H1 (cell line): ENCODE measurements around the gene CNGA1. TPM values are rescaled to one million over a fixed set of nuclear protein-coding genes. Genes with fewer than 3 reads are reported as not detected.

Source experiments
- CTCF ChIA-PET: fragments of 300-600 bp; sonication (Branson Sonifier 250); formaldehyde crosslinking; loops from one replicate; lab custom pipeline; 2021; ENCODE audit not compliant: partially characterized antibody; lab: Charles Lee
- POLR2A ChIA-PET: fragments of 300-600 bp; sonication (Branson Sonifier 250); formaldehyde crosslinking; loops from one replicate; lab custom pipeline; 2021; ENCODE audit warnings: inconsistent platforms; ENCODE audit not compliant: partially characterized antibody; lab: Charles Lee
- DNase-seq, 2 experiments: peaks; one replicate each; pipeline versions ENCODE4 v3.0.0 to v3.0.0-alpha.2; 2010 to 2022; ENCODE audit warnings: low spot score in 2 of 2, low read depth in 1 of 2, mixed read lengths in 1 of 2
- FAIRE-seq: peaks from 2 replicates; lab custom pipeline; 2011; peaks lifted over from hg19 to GRCh38; lab: Jason Lieb, UNC
- H2AFZ ChIP-seq: 2 replicates; pipeline ENCODE4 v1.8.1; 2012; ENCODE audit warnings: low read length, inconsistent platforms
- H2AK5ac ChIP-seq: 2 replicates; pipeline ENCODE4 v1.6.1; 2013; ENCODE audit warnings: low read depth, low read length
- H2BK120ac ChIP-seq: replicated peaks from 2 replicates; pipeline ENCODE3; 2013; ENCODE audit warnings: low read depth, low read length, inconsistent platforms
- H2BK12ac ChIP-seq: 2 replicates; pipeline ENCODE4 v1.6.1; 2013; ENCODE audit warnings: low read depth, low read length
- H2BK15ac ChIP-seq: 2 replicates; pipeline ENCODE4 v1.6.1; 2013; ENCODE audit warnings: low read length
- H2BK20ac ChIP-seq: 2 replicates; pipeline ENCODE4 v1.6.1; 2013; ENCODE audit warnings: low read length
- H2BK5ac ChIP-seq: 2 replicates; pipeline ENCODE4 v1.6.1; 2013; ENCODE audit warnings: low read depth, low read length
- H3K14ac ChIP-seq: 2 replicates; pipeline ENCODE4 v1.6.1; 2013; ENCODE audit warnings: inconsistent platforms; ENCODE audit not compliant: insufficient read length
- H3K18ac ChIP-seq: 2 replicates; pipeline ENCODE4 v1.6.1; 2013; ENCODE audit warnings: low read length; ENCODE audit errors: extremely low read depth
- H3K23ac ChIP-seq: 2 replicates; pipeline ENCODE4 v1.6.1; 2013; ENCODE audit warnings: inconsistent platforms; ENCODE audit not compliant: insufficient read length
- H3K23me2 ChIP-seq: 2 replicates; pipeline ENCODE4 v1.6.1; 2013; ENCODE audit warnings: low read depth, low read length
- H3K27ac ChIP-seq: 2 replicates; pipeline ENCODE4 v1.6.1; 2011; ENCODE audit warnings: low read depth, low read length, inconsistent platforms
- H3K27me3 ChIP-seq, 4 experiments: replicated peaks in 1 of 4; 1 replicate in 1 of 4; 2 replicates in 3 of 4; pipeline versions ENCODE4 v1.6.1 to v1.8.1; 2011 to 2013; ENCODE audit warnings: low read length in 3 of 4, mild to moderate bottlenecking in 3 of 4, inconsistent platforms in 2 of 4, mixed read lengths in 2 of 4, moderate library complexity in 1 of 4; ENCODE audit not compliant: control insufficient read depth in 3 of 4, insufficient read depth in 3 of 4; ENCODE audit errors: extremely low read depth in 1 of 4
- H3K36me3 ChIP-seq, 4 experiments: 2 replicates each; pipeline versions ENCODE4 v1.6.1 to v1.8.1; 2011 to 2013; ENCODE audit warnings: mild to moderate bottlenecking in 4 of 4, low read length in 3 of 4, moderate library complexity in 2 of 4, control low read depth in 1 of 4, inconsistent platforms in 1 of 4; ENCODE audit not compliant: insufficient read depth in 4 of 4, control insufficient read depth in 2 of 4
- H3K4ac ChIP-seq: replicated peaks from 2 replicates; pipeline ENCODE3; 2013; ENCODE audit warnings: low read length, low read depth, mixed read lengths, inconsistent platforms; ENCODE audit not compliant: insufficient read length
- H3K4me1 ChIP-seq, 4 experiments: replicated peaks in 1 of 4; 1 replicate in 1 of 4; 2 replicates in 3 of 4; pipeline versions ENCODE4 v1.6.1 to v1.8.1; 2011 to 2013; ENCODE audit warnings: low read length in 3 of 4, inconsistent platforms in 2 of 4, mixed read lengths in 1 of 4; ENCODE audit not compliant: insufficient read depth in 4 of 4, control insufficient read depth in 3 of 4
- H3K4me2 ChIP-seq, 2 experiments: 2 replicates each; pipeline versions ENCODE4 v1.6.1 to v1.8.1; 2011 to 2013; ENCODE audit warnings: low read depth in 2 of 2, low read length in 2 of 2, control low read depth in 1 of 2, inconsistent platforms in 1 of 2, mild to moderate bottlenecking in 1 of 2; ENCODE audit not compliant: insufficient read depth in 1 of 2
- H3K4me3 ChIP-seq, 4 experiments: fragments of 200-600, 300-600 bp in 1 of 4; sonication (generic), shearing (Covaris generic), sonication (Bioruptor Twin) in 1 of 4; 2 replicates each; pipeline versions ENCODE4 v1.5.1 to v1.8.1; 2011 to 2016; ENCODE audit warnings: low read length in 4 of 4, low read depth in 3 of 4, control low read depth in 2 of 4, inconsistent platforms in 2 of 4, mild to moderate bottlenecking in 2 of 4, mixed read lengths in 1 of 4, moderate library complexity in 1 of 4; ENCODE audit not compliant: insufficient read depth in 2 of 4; ENCODE audit errors: extremely low read depth in 1 of 4
- H3K56ac ChIP-seq: replicated peaks from 2 replicates; pipeline ENCODE3; 2013; ENCODE audit warnings: low read depth, mild to moderate bottlenecking, mixed read lengths, low read length, inconsistent platforms; ENCODE audit not compliant: insufficient read length
- H3K79me1 ChIP-seq: 2 replicates; pipeline ENCODE4 v1.6.1; 2013; ENCODE audit warnings: low read depth, low read length, control low read depth
- H3K79me2 ChIP-seq, 2 experiments: 2 replicates each; pipeline versions ENCODE4 v1.6.1 to v1.8.1; 2012 to 2013; ENCODE audit warnings: low read length in 2 of 2, mild to moderate bottlenecking in 2 of 2, inconsistent platforms in 1 of 2; ENCODE audit not compliant: insufficient read depth in 2 of 2, control insufficient read depth in 1 of 2
- H3K9ac ChIP-seq, 4 experiments: replicated peaks in 1 of 4; 1 replicate in 1 of 4; 2 replicates in 3 of 4; pipeline versions ENCODE4 v1.6.1 to v1.8.1; 2011 to 2013; ENCODE audit warnings: low read depth in 3 of 4, low read length in 3 of 4, control low read depth in 2 of 4, mild to moderate bottlenecking in 2 of 4, moderate library complexity in 2 of 4, inconsistent platforms in 1 of 4; ENCODE audit errors: extremely low read depth in 1 of 4
- H3K9me3 ChIP-seq, 2 experiments: 2 replicates each; pipeline versions ENCODE4 v1.6.1 to v1.8.1; 2012 to 2013; ENCODE audit warnings: mild to moderate bottlenecking in 2 of 2, moderate library complexity in 2 of 2, control low read depth in 1 of 2, inconsistent platforms in 1 of 2, low read depth in 1 of 2, low read length in 1 of 2, mixed read lengths in 1 of 2; ENCODE audit not compliant: insufficient read depth in 2 of 2
- H4K20me1 ChIP-seq, 2 experiments: replicated peaks in 1 of 2; 2 replicates each; pipeline versions ENCODE3 to v1.8.1; 2011 to 2013; ENCODE audit warnings: inconsistent platforms in 2 of 2, low read length in 2 of 2, mild to moderate bottlenecking in 1 of 2; ENCODE audit not compliant: insufficient read depth in 2 of 2, control insufficient read depth in 1 of 2
- H4K5ac ChIP-seq: 2 replicates; pipeline ENCODE4 v1.6.1; 2013; ENCODE audit warnings: low read length, low read depth, mixed read lengths, inconsistent platforms; ENCODE audit not compliant: insufficient read length
- H4K8ac ChIP-seq: 2 replicates; pipeline ENCODE4 v1.8.0; 2013; ENCODE audit warnings: mild to moderate bottlenecking, moderate library complexity, low read length, inconsistent platforms; ENCODE audit not compliant: insufficient read depth; ENCODE audit errors: extremely low read depth
- H4K91ac ChIP-seq: replicated peaks from 2 replicates; pipeline ENCODE3; 2013; ENCODE audit warnings: low read length, mixed read lengths, inconsistent platforms; ENCODE audit not compliant: insufficient read length
- CHD1 ChIP-seq: IDR thresholded peaks from 2 replicates; pipeline ENCODE4 v1.6.1; 2012; ENCODE audit warnings: low read depth, low read length, improper control_type of control experiment
- CTCF ChIP-seq, 3 experiments: IDR thresholded peaks; 1 replicate in 2 of 3; 2 replicates in 1 of 3; pipeline versions ENCODE4 v1.5.1 to v1.6.1; 2011; ENCODE audit warnings: low read length in 3 of 3, mild to moderate bottlenecking in 3 of 3, inconsistent platforms in 2 of 3, low read depth in 1 of 3, moderate library complexity in 1 of 3; ENCODE audit not compliant: insufficient read depth in 1 of 3; ENCODE audit errors: control extremely low read depth in 1 of 3
- FOSL1 ChIP-seq: IDR thresholded peaks from 2 replicates; pipeline ENCODE4 v1.6.1; 2011; ENCODE audit warnings: mild to moderate bottlenecking, low read depth, low read length, moderate library complexity; ENCODE audit not compliant: insufficient read depth
- KDM5A ChIP-seq: fragments of 200-600 bp; IDR thresholded peaks from 2 replicates; pipeline ENCODE4 v1.7.1; 2012; ENCODE audit warnings: mild to moderate bottlenecking, low read length, inconsistent platforms, mixed read lengths
- RAD21 ChIP-seq, 2 experiments: IDR thresholded peaks in 1 of 2; conservative IDR thresholded peaks in 1 of 2; 2 replicates each; pipeline ENCODE4 v1.6.1; 2011; ENCODE audit warnings: low read depth in 2 of 2, low read length in 2 of 2, improper control_type of control experiment in 1 of 2, inconsistent platforms in 1 of 2, mild to moderate bottlenecking in 1 of 2, moderate library complexity in 1 of 2
- SP2 ChIP-seq: IDR thresholded peaks from 2 replicates; pipeline ENCODE4 v1.6.1; 2012; ENCODE audit warnings: mild to moderate bottlenecking, low read length, inconsistent platforms
- TCF12 ChIP-seq: IDR thresholded peaks from 2 replicates; pipeline ENCODE4 v1.6.1; 2011; ENCODE audit warnings: low read depth, mild to moderate bottlenecking, low read length
- USF2 ChIP-seq: IDR thresholded peaks from 2 replicates; pipeline ENCODE4 v1.6.1; 2011; ENCODE audit warnings: low read length, improper control_type of control experiment
- ZNF274 ChIP-seq: IDR thresholded peaks from 2 replicates; pipeline ENCODE4 v1.7.0; 2012; ENCODE audit warnings: low read length, borderline replicate concordance; ENCODE audit errors: extremely low read depth
- WGBS, 2 experiments: shearing (Covaris generic) in 1 of 2; methylation state at CpG; one replicate each; pipeline versions ENCODE4 v1.1.6 to v1.1.7; 2013 to 2015; ENCODE audit warnings: low lambda C conversion rate in 2 of 2, mixed read lengths in 2 of 2, inconsistent platforms in 1 of 2, low coverage in 1 of 2, missing lambda C conversion rate in 1 of 2; ENCODE audit not compliant: insufficient replicate concordance in 2 of 2, insufficient coverage in 1 of 2, insufficient read length in 1 of 2; ENCODE audit errors: extremely low coverage in 1 of 2, missing lambda C conversion rate in 1 of 2; 5-methylcytosine and 5-hydroxymethylcytosine counted together
- polyA plus RNA-seq, 7 experiments: library from polyadenylated mRNA; depleted of rRNA in 3 of 7; stranded (reverse) in 5 of 7; unstranded in 2 of 7; fragments of >200 nt in 5 of 7; fragments of 200-250 nt in 2 of 7; gene quantifications; 1 replicate in 5 of 7; 2 replicates in 1 of 7; 4 replicates in 1 of 7; pipeline versions ENCODE4 v1.2.1 to v1.2.3, GENCODE V29; 2011 to 2013; ENCODE audit warnings: missing spikeins in 2 of 7, mixed read lengths in 2 of 7
- total RNA-seq: library from RNA; stranded (reverse); fragmentation: NEBNext Ultra II Directional; extraction: Animal tissue kit (Norgen Biotek cat#: 25700); gene quantifications from 2 replicates; pipeline ENCODE4 v1.2.1, GENCODE V29; 2021

Gene CNGA1
- total and polyA plus RNA-seq, 2 of the 8 experiments (the other 6 are each of a cell fraction or from before 2014, with no cell fraction given) = 0.17 to 0.54 TPM

GRCh38 chr4:48038666-48039065 is 22.2 kb upstream of the CNGA1 start:
- WGBS, 2 experiments = 45% methylated on average over 2 of the region's 2 CpGs; no CpG with 5 or more reads in 1 of the 2 experiments
- peaks cover 0 to 3% (median 0%) of the 10 kb centered on the region in 4 experiments; a peak in 1 of 8 replicates for H3K36me3 ChIP-seq
- no peaks in the 10 kb centered on the region for H3K79me2 ChIP-seq
- no peak overlapping the region for H3K9ac ChIP-seq
- no peak overlapping the region for H3K14ac ChIP-seq
- H2BK12ac ChIP-seq = no peak overlapping the region
- no peak overlapping the region for H3K23ac ChIP-seq
- no peak overlapping the region for H2AK5ac ChIP-seq
- TF ChIP-seq KDM5A = no peak
- no peak for TF ChIP-seq USF2
- TF ChIP-seq RAD21 (IDR thresholded peaks at IDR 0.05 in 1 of 2, conservative IDR thresholded peaks at IDR 0.05 in 1 of 2; ENCODE audit: low read depth in 2 of 2, low read length in 2 of 2) = no peak
- TF ChIP-seq CHD1 = no peak
- TF ChIP-seq ZNF274 = no peak
- no peak for TF ChIP-seq SP2
- no peak for TF ChIP-seq CTCF (IDR thresholded peaks at IDR 0.05; ENCODE audit: control extremely low read depth in 1 of 3, insufficient read depth in 1 of 3, low read depth in 1 of 3, low read length in 3 of 3)
- no peak for TF ChIP-seq FOSL1
- TF ChIP-seq TCF12 = no peak
- H4K20me1 ChIP-seq = no peaks in the 10 kb centered on the region
- H3K4me2 ChIP-seq = no peak overlapping the region
- H3K27me3 ChIP-seq = no peaks in the 10 kb centered on the region
- CTCF ChIA-PET = interaction anchor here (0.7 to 0.9 kb wide), 2 partner anchors 94 to 114 kb away, joined by 3 read pairs; no protein-coding TSS in a partner anchor
- no peak overlapping the region for H3K4me3 ChIP-seq
- no peak overlapping the region for H4K8ac ChIP-seq
- POLR2A ChIA-PET = no interaction called here
- FAIRE-seq (no peak), DNase-seq (no peak)
- no peak overlapping the region for H2BK120ac ChIP-seq
- no peak overlapping the region for H4K5ac ChIP-seq
- no peaks in the 10 kb centered on the region; the same call in 1 of the 2 replicates for H3K79me1 ChIP-seq
- no peaks in the 10 kb centered on the region; a peak in 1 of 7 replicates for H3K4me1 ChIP-seq
- no peak overlapping the region for H2BK5ac ChIP-seq
- no peak overlapping the region for H3K27ac ChIP-seq
- no peak overlapping the region for H2BK20ac ChIP-seq
- H3K9me3 ChIP-seq = no peaks in the 10 kb centered on the region
- H3K23me2 ChIP-seq = no peaks in the 10 kb centered on the region
- no peak overlapping the region for H2BK15ac ChIP-seq
- no peak overlapping the region for H2AFZ ChIP-seq
- no peak overlapping the region for H3K56ac ChIP-seq
- no peak overlapping the region for H3K18ac ChIP-seq
- H3K4ac ChIP-seq = no peak overlapping the region
- no peak overlapping the region for H4K91ac ChIP-seq
